ENCODE data around the gene GOLGA8R. TPM values are rescaled to one million over a fixed set of nuclear protein-coding genes. Genes with fewer than 3 reads are reported as not detected.

Gene GOLGA8R
- total RNA-seq, 1 donor from 2014 or later, result 1.1 TPM

Other genes with a start within 250 kb of the GOLGA8R start
- 0.44 and 1.1 TPM in 2 replicates for gene CHRFAM7A, start 20.7 kb downstream of the GOLGA8R start, total RNA-seq
- gene GOLGA8Q, start 137.8 kb upstream of the GOLGA8R start, total RNA-seq, result not detected in 2 replicates
- gene GOLGA8H, start 189.8 kb upstream of the GOLGA8R start, total RNA-seq, result 0.23 TPM in 1 of 2 replicates, not detected in the other